ENCODE results near the gene APOE.
"Not testable (repeated sequence)": the region's sequence is repeated elsewhere in the genome, so short reads cannot be mapped to it uniquely, and the experiment has no call there.

The APOE gene

GRCh38 chr19:44883922-44884321 lies 21.7 kb upstream of the APOE start:
- H3K27me3 Mint-ChIP-seq (ENCODE audit: low read depth, poor library complexity): no peaks in the 10 kb centered on the region
- H3K4me3 Mint-ChIP-seq: no peak overlapping the region
- H3K36me3 Mint-ChIP-seq (ENCODE audit: low read depth): peaks cover 49% of the 10 kb centered on the region
- no peak for DNase-seq
- no peak for TF ChIP-seq CTCF (IDR thresholded peaks at IDR 0.05)
- no peak overlapping the region for H3K27ac Mint-ChIP-seq
- no peaks in the 10 kb centered on the region for H3K9me3 Mint-ChIP-seq
- peaks cover 18% of the 10 kb centered on the region for H3K4me1 Mint-ChIP-seq

GRCh38 chr19:44884566-44884965 lies 21.0 kb upstream of the APOE start:
- TF ChIP-seq CTCF (IDR thresholded peaks at IDR 0.05): no peak
- H3K36me3 Mint-ChIP-seq (ENCODE audit: low read depth): peaks cover 53% of the 10 kb centered on the region
- DNase-seq: no peak
- H3K4me3 Mint-ChIP-seq: no peak overlapping the region
- no peak overlapping the region for H3K27ac Mint-ChIP-seq
- H3K4me1 Mint-ChIP-seq: peaks cover 19% of the 10 kb centered on the region
- no peaks in the 10 kb centered on the region for H3K9me3 Mint-ChIP-seq
- no peaks in the 10 kb centered on the region for H3K27me3 Mint-ChIP-seq (ENCODE audit: low read depth, poor library complexity)

GRCh38 chr19:44886141-44886540 lies 19.5 kb upstream of the APOE start:
- Mint-ChIP-seq H3K9me3 (no peaks in the 10 kb centered on the region), H3K27ac (no peak overlapping the region), H3K27me3 (ENCODE audit: low read depth, poor library complexity) (peaks cover 3% of the 10 kb centered on the region), H3K4me3 (no peak overlapping the region), H3K4me1 (peaks cover 22% of the 10 kb centered on the region), H3K36me3 (ENCODE audit: low read depth) (peaks cover 53% of the 10 kb centered on the region)
- no peak for DNase-seq
- no peak for TF ChIP-seq CTCF (IDR thresholded peaks at IDR 0.05)

- peak overlapping the region; percentile 76 for H3K27ac Mint-ChIP-seq
- H3K27me3 Mint-ChIP-seq (ENCODE audit: low read depth, poor library complexity): peaks cover 3% of the 10 kb centered on the region
- no peak overlapping the region for H3K4me3 Mint-ChIP-seq
- TF ChIP-seq CTCF (IDR thresholded peaks at IDR 0.05): no peak
- H3K36me3 Mint-ChIP-seq (ENCODE audit: low read depth): peaks cover 55% of the 10 kb centered on the region
- peaks cover 30% of the 10 kb centered on the region for H3K4me1 Mint-ChIP-seq
- DNase-seq: no peak
- no peaks in the 10 kb centered on the region for H3K9me3 Mint-ChIP-seq
These were observed 17.9 kb upstream of the APOE start for GRCh38 chr19:44887648-44888047.

- H3K27me3 Mint-ChIP-seq (ENCODE audit: low read depth, poor library complexity); H3K9me3 Mint-ChIP-seq; H3K4me3 Mint-ChIP-seq; H3K27ac Mint-ChIP-seq; DNase-seq: not testable (repeated sequence)
- Mint-ChIP-seq H3K4me1 (peaks cover 36% of the 10 kb centered on the region), H3K36me3 (ENCODE audit: low read depth) (peaks cover 57% of the 10 kb centered on the region)
These were observed 17.3 kb upstream of the APOE start for GRCh38 chr19:44888335-44888734.

- Mint-ChIP-seq H3K9me3 (no peaks in the 10 kb centered on the region), H3K36me3 (ENCODE audit: low read depth) (peaks cover 62% of the 10 kb centered on the region), H3K4me1 (peaks cover 32% of the 10 kb centered on the region), H3K27me3 (ENCODE audit: low read depth, poor library complexity) (peaks cover 3% of the 10 kb centered on the region), H3K4me3 (peak overlapping the region; percentile 84), H3K27ac (peak overlapping the region; percentile 98)
- TF ChIP-seq CTCF (IDR thresholded peaks at IDR 0.05): no peak
- no peak for DNase-seq
These were observed 15.7 kb upstream of the APOE start for GRCh38 chr19:44889830-44890365.

Data from nephron progenitor cell (in vitro differentiated cells).